HFF-Myc (cell line): ENCODE data around the gene WDR70.

Experiments used
- DNase-seq: peaks from one replicate; pipeline ENCODE4 v3.0.0-alpha.2; 2011; ENCODE audit warnings: low read depth; ENCODE audit errors: extremely low read depth
- H3K4me3 ChIP-seq: replicated peaks from 2 replicates; pipeline ENCODE4 v1.5.1; 2011; ENCODE audit warnings: low read depth, mild to moderate bottlenecking, control low read depth, low read length
- TF ChIP-seq, protein P1 (sequence below): IDR thresholded peaks from 2 replicates; pipeline ENCODE4 v1.5.1; 2012; ENCODE audit warnings: mild to moderate bottlenecking, low read depth, low read length, control low read depth; ENCODE audit errors: missing control alignments

Gene WDR70

GRCh38 chr5:37520811-37521210 is 141.7 kb downstream of the WDR70 start:
- no peak overlapping the region for H3K4me3 ChIP-seq
- TF ChIP-seq, protein P1, sequence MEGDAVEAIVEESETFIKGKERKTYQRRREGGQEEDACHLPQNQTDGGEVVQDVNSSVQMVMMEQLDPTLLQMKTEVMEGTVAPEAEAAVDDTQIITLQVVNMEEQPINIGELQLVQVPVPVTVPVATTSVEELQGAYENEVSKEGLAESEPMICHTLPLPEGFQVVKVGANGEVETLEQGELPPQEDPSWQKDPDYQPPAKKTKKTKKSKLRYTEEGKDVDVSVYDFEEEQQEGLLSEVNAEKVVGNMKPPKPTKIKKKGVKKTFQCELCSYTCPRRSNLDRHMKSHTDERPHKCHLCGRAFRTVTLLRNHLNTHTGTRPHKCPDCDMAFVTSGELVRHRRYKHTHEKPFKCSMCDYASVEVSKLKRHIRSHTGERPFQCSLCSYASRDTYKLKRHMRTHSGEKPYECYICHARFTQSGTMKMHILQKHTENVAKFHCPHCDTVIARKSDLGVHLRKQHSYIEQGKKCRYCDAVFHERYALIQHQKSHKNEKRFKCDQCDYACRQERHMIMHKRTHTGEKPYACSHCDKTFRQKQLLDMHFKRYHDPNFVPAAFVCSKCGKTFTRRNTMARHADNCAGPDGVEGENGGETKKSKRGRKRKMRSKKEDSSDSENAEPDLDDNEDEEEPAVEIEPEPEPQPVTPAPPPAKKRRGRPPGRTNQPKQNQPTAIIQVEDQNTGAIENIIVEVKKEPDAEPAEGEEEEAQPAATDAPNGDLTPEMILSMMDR: no peak
- DNase-seq: no peak

DNA sequence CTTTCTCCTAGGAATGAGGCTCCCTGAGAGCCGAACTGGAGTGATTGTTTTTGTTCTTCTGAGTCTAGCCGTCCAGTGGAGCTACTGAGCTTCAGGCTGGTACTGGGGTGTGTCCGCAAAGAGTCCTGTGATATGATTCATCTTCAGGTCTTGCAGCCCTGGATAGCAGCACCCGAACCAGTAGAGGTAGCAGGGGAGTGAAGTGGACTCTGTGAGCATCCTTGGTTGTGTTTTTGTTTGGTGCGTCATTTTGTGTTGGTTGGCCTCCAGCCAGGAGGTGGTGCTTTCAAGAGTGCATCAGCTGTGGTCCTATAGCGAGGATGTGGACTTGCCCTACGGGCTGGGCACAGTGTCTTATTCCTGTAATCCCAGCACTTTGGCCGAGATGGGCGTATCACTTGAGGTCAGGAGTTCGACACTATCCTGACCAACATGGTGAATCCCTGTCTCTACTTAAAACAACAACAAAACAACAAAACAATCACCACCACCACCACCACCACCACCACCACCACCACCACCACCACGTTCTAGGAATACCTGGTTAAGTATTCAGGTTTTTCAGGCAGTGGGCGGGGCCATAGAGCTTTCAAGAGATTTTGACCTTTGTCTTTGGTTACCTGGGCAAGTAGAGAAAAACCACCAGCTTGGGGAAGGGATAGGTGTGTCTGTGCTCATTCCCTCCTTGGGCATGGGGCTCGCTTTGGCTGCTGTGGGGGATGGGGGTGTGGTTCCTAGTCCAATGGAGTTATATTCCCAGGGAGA is 154.0 kb downstream of the WDR70 start:
- TF ChIP-seq, protein P1: no peak
- DNase-seq: no peak

GRCh38 chr5:37533851-37534250 is 154.7 kb downstream of the WDR70 start:
- TF ChIP-seq, protein P1: no peak
- H3K4me3 ChIP-seq: no peak overlapping the region
- DNase-seq: no peak

More for the DNA sequence above, 154.0 kb downstream of the WDR70 start:
- H3K4me3 ChIP-seq: no peak overlapping the region

DNA sequence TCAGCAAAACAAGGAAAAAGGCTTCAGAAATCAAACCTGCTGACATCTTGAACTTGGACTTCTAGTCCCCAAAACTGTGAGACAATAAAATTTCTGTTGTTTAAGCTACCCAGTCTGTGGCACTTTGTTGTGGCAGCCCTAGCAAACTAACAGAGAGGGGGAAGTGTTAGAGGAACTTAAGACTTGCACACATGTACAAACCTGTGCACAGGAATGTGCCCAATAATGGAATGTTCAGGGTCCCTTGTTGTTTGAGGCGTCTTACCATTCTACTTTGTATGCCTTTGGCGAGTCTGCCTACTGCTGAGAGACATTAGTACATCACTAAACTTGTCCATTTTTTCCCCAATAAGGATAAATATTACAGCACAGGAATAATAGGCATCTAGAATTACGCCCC is 160.3 kb downstream of the WDR70 start:
- no peak overlapping the region for H3K4me3 ChIP-seq
- TF ChIP-seq, protein P1: no peak
- DNase-seq: no peak

GRCh38 chr5:37543216-37543615 is 164.1 kb downstream of the WDR70 start:
- DNase-seq: no peak
- H3K4me3 ChIP-seq: no peak overlapping the region
- TF ChIP-seq, protein P1: no peak

DNA sequence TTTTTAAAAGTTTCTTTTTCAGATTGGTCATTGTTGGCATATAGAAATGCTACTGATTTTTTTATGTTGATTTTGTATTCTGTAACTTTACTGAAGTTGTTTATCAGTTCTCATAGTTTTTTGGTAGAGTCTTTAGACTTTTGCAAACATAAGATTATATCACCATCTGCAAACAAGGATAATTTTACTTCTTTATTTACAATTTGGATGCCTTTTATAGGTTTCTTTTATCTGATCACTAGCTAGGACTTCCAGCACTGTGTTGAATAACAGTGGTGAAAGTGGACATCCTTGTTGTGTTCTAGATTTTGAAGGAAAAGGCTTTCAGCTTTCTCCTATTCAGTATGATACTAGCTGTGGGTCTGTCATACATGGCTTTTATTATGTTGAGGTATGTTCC is 170.3 kb downstream of the WDR70 start:
- DNase-seq: no peak
- H3K4me3 ChIP-seq: no peak overlapping the region
- TF ChIP-seq, protein P1: no peak

GRCh38 chr5:37552161-37552560 is 173.0 kb downstream of the WDR70 start:
- DNase-seq: no peak
- no peak overlapping the region for H3K4me3 ChIP-seq
- TF ChIP-seq, protein P1: no peak
